ENCODE measurements around the gene NFATC2. TPM values are rescaled to one million over a fixed set of nuclear protein-coding genes. Genes with fewer than 3 reads are reported as not detected.
"Not testable (repeated sequence)": the region's sequence is repeated elsewhere in the genome, so short reads cannot be mapped to it uniquely, and the experiment has no call there.

The NFATC2 gene
- total RNA-seq, 1 donor, result 0.36 TPM

DNA sequence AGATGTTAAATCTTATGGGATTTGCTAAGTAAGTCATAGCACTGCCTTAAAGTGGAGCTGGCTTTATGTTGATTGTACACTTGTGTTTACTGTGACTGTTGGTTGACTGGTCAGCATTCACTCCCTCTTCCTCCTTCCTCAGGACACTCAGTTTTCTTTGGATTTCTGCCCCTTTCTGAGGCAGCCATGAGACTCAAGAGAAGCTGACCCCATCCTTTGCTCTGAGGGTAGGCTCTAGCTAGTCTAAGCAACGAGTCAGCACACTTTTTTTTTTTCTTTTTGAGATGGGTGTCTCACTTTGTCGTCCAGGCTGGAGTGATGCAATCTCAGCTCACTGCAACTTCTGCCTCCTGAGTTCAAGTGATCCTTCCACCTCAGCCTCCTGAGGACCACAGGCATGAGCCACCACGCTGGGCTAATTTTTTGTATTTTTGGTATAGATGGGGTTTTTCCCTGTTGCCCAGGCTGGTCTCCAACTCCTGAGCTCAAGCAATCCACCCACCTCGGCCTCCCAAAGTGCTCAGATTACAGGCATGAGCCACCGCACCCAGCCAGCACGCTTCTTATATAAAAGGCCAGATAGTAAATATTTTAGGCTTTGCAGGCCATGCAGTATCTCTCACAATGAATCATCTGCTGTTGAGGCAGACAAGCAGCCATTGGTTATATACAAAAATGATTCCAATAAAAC lies 191.4 kb downstream of the NFATC2 start:
- peak; percentile 89 for DNase-seq (ENCODE audit: low read depth)
- TF ChIP-seq, protein P1, sequence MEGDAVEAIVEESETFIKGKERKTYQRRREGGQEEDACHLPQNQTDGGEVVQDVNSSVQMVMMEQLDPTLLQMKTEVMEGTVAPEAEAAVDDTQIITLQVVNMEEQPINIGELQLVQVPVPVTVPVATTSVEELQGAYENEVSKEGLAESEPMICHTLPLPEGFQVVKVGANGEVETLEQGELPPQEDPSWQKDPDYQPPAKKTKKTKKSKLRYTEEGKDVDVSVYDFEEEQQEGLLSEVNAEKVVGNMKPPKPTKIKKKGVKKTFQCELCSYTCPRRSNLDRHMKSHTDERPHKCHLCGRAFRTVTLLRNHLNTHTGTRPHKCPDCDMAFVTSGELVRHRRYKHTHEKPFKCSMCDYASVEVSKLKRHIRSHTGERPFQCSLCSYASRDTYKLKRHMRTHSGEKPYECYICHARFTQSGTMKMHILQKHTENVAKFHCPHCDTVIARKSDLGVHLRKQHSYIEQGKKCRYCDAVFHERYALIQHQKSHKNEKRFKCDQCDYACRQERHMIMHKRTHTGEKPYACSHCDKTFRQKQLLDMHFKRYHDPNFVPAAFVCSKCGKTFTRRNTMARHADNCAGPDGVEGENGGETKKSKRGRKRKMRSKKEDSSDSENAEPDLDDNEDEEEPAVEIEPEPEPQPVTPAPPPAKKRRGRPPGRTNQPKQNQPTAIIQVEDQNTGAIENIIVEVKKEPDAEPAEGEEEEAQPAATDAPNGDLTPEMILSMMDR (IDR thresholded peaks at IDR 0.05; ENCODE audit: insufficient read depth, low read length), result no peak
- no peak overlapping the region for H3K4me3 ChIP-seq (ENCODE audit: low read depth, low read length)

DNA sequence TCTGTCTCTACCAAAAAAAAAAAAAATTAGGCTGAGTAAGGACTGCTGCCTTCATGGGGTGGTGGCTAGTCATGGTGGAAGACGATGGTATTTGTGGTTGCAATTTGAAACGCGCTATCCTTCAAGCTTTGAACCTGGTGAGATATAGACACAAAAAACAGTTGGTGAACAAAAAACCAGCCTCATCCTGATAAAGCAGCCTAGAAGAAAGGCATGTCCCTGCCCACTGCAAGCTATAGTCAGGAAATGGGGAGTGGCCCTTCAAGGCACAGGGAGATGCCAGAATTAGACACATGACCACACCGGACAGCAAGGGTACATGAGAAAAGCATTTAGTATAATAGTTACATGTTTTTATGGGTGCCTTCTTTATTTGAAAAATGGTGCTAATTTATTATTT lies 193.6 kb downstream of the NFATC2 start:
- H3K4me3 ChIP-seq (ENCODE audit: low read depth, low read length), result no peak overlapping the region
- no peak for DNase-seq (ENCODE audit: low read depth)
- TF ChIP-seq, protein P1 (IDR thresholded peaks at IDR 0.05; ENCODE audit: insufficient read depth, low read length), result no peak

GRCh38 chr20:51347831-51348230 lies 194.7 kb downstream of the NFATC2 start:
- no peak for DNase-seq (ENCODE audit: low read depth)
- TF ChIP-seq, protein P1 (IDR thresholded peaks at IDR 0.05; ENCODE audit: insufficient read depth, low read length), result no peak
- no peak overlapping the region for H3K4me3 ChIP-seq (ENCODE audit: low read depth, low read length)

DNA sequence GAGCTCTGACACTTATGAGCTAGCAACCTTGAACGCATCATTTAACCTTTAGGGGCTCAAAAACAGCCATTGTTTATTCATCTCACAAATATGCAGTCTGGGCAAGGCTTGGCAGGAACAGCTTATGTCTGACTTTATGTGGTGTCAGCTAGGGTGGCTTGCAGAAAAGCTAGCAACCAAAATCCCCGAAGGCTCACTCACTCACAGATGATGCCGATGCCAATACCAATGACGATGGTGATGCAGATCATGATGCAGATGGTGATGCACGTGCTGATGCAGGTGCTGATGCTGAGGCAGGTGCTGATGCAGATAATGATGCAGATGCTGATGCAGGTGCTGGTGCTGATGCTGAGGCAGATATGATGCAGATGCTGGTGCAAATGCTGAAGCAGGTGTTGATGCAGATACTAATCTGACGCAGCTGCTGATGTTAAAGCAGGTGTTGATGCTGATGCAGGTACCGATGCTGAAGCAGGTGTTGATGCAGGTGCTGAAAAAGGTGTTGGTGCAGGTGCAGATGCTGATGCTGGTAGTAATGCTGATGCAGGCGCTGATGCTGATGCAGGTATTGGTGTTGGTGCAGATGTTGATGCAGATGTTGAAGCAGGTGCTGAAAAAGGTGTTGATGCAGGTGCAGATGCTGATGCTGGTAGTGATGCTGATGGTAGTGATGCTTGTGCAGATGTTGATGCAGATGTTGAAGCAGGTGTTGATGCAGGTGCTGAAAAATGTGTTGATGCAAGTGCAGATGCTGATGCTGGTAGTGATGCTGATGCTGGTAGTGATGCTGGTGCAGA lies 195.6 kb downstream of the NFATC2 start:
- DNase-seq (ENCODE audit: low read depth), result peak; percentile 73
- no peak overlapping the region for H3K4me3 ChIP-seq (ENCODE audit: low read depth, low read length)
- TF ChIP-seq, protein P1 (IDR thresholded peaks at IDR 0.05; ENCODE audit: insufficient read depth, low read length), result no peak

DNA sequence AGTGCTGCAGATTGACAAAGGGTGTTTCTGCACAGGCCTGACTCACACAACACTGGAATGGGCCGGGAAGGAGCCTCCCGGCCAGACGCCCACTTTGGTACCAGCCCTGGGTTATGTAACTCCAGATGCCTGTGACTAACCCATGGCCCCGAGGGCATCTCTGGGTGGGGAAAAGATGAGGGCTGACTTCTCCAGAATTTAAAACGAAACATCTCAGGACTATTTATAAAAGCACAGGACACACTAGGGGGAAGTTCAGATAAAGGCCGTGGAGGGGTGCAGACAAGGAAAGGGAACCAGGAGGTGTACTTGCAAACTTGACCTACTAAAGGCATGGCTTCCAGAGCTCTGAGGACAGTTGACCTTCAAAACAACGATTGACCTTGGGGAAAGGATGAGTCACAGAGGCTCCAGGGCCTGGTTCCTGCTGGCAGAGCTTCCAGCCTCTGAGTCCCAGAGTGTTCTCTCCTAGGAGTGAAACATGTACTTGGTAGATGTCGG lies 196.9 kb downstream of the NFATC2 start:
- peak; percentile 57 for DNase-seq (ENCODE audit: low read depth)
- H3K4me3 ChIP-seq (ENCODE audit: low read depth, low read length), result no peak overlapping the region
- TF ChIP-seq, protein P1 (IDR thresholded peaks at IDR 0.05; ENCODE audit: insufficient read depth, low read length), result no peak

DNA sequence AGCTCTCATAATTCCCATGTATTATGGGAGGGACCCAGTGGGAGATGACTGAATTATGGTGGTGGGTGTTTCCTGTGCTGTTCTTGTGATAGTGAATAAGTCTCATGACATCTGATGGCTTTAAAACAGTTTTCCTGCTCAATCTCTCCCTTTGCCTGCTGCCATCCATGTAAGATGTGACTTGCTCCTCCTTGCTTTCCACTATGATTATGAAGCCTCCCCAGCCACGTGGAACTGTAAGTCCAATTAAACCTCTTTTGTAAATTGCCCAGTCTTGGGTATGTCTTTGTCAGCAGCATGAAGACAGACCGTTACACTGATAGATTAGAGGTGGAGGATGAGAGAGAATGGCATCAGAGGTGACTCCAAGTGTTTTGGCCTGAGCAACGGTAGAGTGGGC lies 198.7 kb downstream of the NFATC2 start:
- H3K4me3 ChIP-seq (ENCODE audit: low read depth, low read length); DNase-seq (ENCODE audit: low read depth): not testable (repeated sequence)

DNA sequence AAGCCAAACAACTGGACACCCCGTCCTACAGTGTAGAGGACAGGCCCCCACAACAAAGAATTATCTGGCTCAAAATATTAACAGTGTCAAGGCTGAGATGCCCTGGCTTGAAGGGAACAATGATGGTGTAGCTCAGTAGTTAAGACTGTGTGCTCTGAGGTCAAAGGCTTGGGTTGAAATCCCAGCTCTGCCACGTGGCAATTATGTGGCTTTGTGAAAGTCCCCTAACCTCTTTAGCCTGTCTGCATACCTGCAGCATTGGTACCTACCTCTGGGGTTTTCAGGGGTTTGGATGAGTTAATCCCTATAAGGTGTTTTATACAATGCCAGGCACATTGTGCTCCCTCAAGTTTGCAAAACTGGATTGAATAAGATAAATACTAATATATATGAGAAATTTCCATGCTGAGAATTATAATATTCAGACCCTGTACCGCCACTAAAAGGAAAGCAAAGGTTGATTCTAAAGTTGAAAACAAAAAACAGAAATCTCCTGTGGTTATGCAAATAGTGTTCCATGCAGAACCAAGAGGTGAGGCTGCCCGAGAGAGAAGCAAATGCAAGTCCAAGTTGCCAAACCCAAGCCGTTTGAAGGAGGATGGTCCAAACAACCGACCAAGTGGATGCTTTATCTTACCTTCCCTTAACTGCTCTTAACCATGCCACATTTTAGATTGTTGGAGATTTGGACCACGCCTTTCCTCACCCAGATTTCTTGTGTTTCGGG lies 199.8 kb downstream of the NFATC2 start:
- TF ChIP-seq, protein P1 (IDR thresholded peaks at IDR 0.05; ENCODE audit: insufficient read depth, low read length), result no peak
- no peak overlapping the region for H3K4me3 ChIP-seq (ENCODE audit: low read depth, low read length)
- no peak for DNase-seq (ENCODE audit: low read depth)
